ENCODE results near the gene PPP1CC.

The PPP1CC gene

GRCh38 chr12:110686294-110686903 lies 56.3 kb downstream of the PPP1CC start:
- Histone ChIP-seq H3K18ac (ENCODE audit: low read length) (no peak overlapping the region), H2AK5ac (ENCODE audit: low read depth, low read length) (no peak overlapping the region), H3K27ac (replicated peaks; ENCODE audit: low read length) (no peak overlapping the region), H3K4me1 (ENCODE audit: control insufficient read depth in 2 of 2, insufficient read depth in 1 of 2, low read depth in 1 of 2, low read length in 2 of 2) (peaks cover 0 to 13% of the 10 kb centered on the region in 2 donors), H3K23ac (ENCODE audit: low read depth, low read length, poor library complexity) (no peak overlapping the region), H2AFZ (ENCODE audit: low read length) (no peak overlapping the region), H3K9ac (ENCODE audit: low read depth, low read length, poor library complexity) (no peak overlapping the region), H4K8ac (ENCODE audit: low read depth, low read length) (no peak overlapping the region), H3K4ac (ENCODE audit: low read length) (no peak overlapping the region), H3K27me3 (ENCODE audit: control insufficient read depth in 3 of 3, insufficient read depth in 3 of 3, low read depth in 1 of 3, low read length in 3 of 3) (peaks cover 0 to 59% (median 10%) of the 10 kb centered on the region in 3 experiments), H2BK5ac (ENCODE audit: low read length) (no peak overlapping the region), H3K36me3 (replicated peaks in 1 of 2; ENCODE audit: control insufficient read depth in 2 of 2, insufficient read depth in 2 of 2, low read length in 2 of 2) (no peaks in the 10 kb centered on the region), H2BK15ac (ENCODE audit: low read length) (no peak overlapping the region), H3K9me3 (replicated peaks in 1 of 2; ENCODE audit: control insufficient read depth in 2 of 2, insufficient read depth in 1 of 2, low read depth in 1 of 2, low read length in 2 of 2) (peaks cover 0 to 4% of the 10 kb centered on the region in 2 donors), H3K14ac (ENCODE audit: low read length) (no peak overlapping the region), H3K79me1 (ENCODE audit: low read depth, low read length) (no peaks in the 10 kb centered on the region), H3K4me2 (ENCODE audit: insufficient read depth, low read length, poor library complexity, severe bottlenecking) (no peak overlapping the region), H2BK12ac (ENCODE audit: low read length) (no peak overlapping the region), H2BK120ac (ENCODE audit: low read depth, low read length) (no peak overlapping the region), H3K4me3 (ENCODE audit: low read length in 2 of 2) (no peak overlapping the region), H4K91ac (ENCODE audit: low read depth, low read length, poor library complexity) (no peak overlapping the region)
- DNase-seq (ENCODE audit: low spot score): no peak
- no CpG with 5 or more reads among the region's 3 CpGs for WGBS, 2 donors (ENCODE audit: extremely low coverage in 2 of 2, insufficient read length in 2 of 2, insufficient replicate concordance in 1 of 2)

DNA sequence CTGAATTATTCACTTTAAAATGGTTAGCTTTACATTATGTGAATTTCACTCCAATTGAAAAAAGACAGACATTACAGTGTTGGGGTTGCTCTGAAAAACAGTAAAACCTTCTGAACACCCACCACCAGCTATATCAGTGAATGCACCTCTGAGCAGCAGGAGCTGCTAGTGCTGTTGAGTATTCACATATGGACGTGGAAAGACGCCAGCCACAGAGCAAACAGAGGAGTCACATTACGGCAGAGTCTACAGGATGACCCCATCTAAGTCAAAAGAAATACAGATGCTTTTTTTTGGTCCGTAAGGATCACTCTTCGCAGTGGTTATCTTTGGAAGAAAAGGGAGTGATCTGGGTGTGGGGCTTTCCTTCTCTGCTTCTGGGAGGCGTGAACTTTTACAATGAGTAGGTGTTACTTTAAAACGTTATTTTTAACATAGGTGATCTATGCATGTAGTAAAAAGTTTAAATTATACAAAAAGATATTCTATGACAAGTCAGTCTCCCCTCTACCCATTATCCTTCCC lies 58.3 kb downstream of the PPP1CC start:
- Histone ChIP-seq H3K27ac (replicated peaks; ENCODE audit: low read length) (no peak overlapping the region), H4K8ac (ENCODE audit: low read depth, low read length) (no peak overlapping the region), H2BK5ac (ENCODE audit: low read length) (no peak overlapping the region), H4K91ac (ENCODE audit: low read depth, low read length, poor library complexity) (no peak overlapping the region), H3K4me3 (ENCODE audit: low read length in 2 of 2) (no peak overlapping the region), H3K4me2 (ENCODE audit: insufficient read depth, low read length, poor library complexity, severe bottlenecking) (no peak overlapping the region), H3K9ac (ENCODE audit: low read depth, low read length, poor library complexity) (no peak overlapping the region), H3K4ac (ENCODE audit: low read length) (no peak overlapping the region), H2BK120ac (ENCODE audit: low read depth, low read length) (no peak overlapping the region), H2AFZ (ENCODE audit: low read length) (no peak overlapping the region), H2BK15ac (ENCODE audit: low read length) (no peak overlapping the region), H3K18ac (ENCODE audit: low read length) (no peak overlapping the region), H2AK5ac (ENCODE audit: low read depth, low read length) (no peak overlapping the region), H3K36me3 (replicated peaks in 1 of 2; ENCODE audit: control insufficient read depth in 2 of 2, insufficient read depth in 2 of 2, low read length in 2 of 2) (no peaks in the 10 kb centered on the region), H3K27me3 (ENCODE audit: control insufficient read depth in 3 of 3, insufficient read depth in 3 of 3, low read depth in 1 of 3, low read length in 3 of 3) (peaks cover 0 to 49% (median 10%) of the 10 kb centered on the region in 3 experiments), H3K9me3 (replicated peaks in 1 of 2; ENCODE audit: control insufficient read depth in 2 of 2, insufficient read depth in 1 of 2, low read depth in 1 of 2, low read length in 2 of 2) (peaks cover 0 to 4% of the 10 kb centered on the region in 2 donors), H2BK12ac (ENCODE audit: low read length) (no peak overlapping the region), H3K79me1 (ENCODE audit: low read depth, low read length) (no peaks in the 10 kb centered on the region), H3K4me1 (ENCODE audit: control insufficient read depth in 2 of 2, insufficient read depth in 1 of 2, low read depth in 1 of 2, low read length in 2 of 2) (peaks cover 0 to 5% of the 10 kb centered on the region in 2 donors), H3K23ac (ENCODE audit: low read depth, low read length, poor library complexity) (no peak overlapping the region), H3K14ac (ENCODE audit: low read length) (no peak overlapping the region)
- no CpG with 5 or more reads among the region's 7 CpGs for WGBS, 2 donors (ENCODE audit: extremely low coverage in 2 of 2, insufficient read length in 2 of 2, insufficient replicate concordance in 1 of 2)
- DNase-seq (ENCODE audit: low spot score): no peak

GRCh38 chr12:110683888-110684287 lies 58.8 kb downstream of the PPP1CC start:
- H3K4ac ChIP-seq (ENCODE audit: low read length): no peak overlapping the region
- peaks cover 0 to 4% of the 10 kb centered on the region in 2 donors for H3K9me3 ChIP-seq (replicated peaks in 1 of 2; ENCODE audit: control insufficient read depth in 2 of 2, insufficient read depth in 1 of 2, low read depth in 1 of 2, low read length in 2 of 2)
- H3K14ac ChIP-seq (ENCODE audit: low read length): no peak overlapping the region
- DNase-seq (ENCODE audit: low spot score): no peak
- H3K27me3 ChIP-seq (ENCODE audit: control insufficient read depth in 3 of 3, insufficient read depth in 3 of 3, low read depth in 1 of 3, low read length in 3 of 3): peaks cover 0 to 46% (median 10%) of the 10 kb centered on the region in 3 experiments
- H2BK12ac ChIP-seq (ENCODE audit: low read length): no peak overlapping the region
- H3K18ac ChIP-seq (ENCODE audit: low read length): no peak overlapping the region
- H4K8ac ChIP-seq (ENCODE audit: low read depth, low read length): no peak overlapping the region
- H3K9ac ChIP-seq (ENCODE audit: low read depth, low read length, poor library complexity): no peak overlapping the region
- no peak overlapping the region for H2AK5ac ChIP-seq (ENCODE audit: low read depth, low read length)
- no peaks in the 10 kb centered on the region for H3K36me3 ChIP-seq (replicated peaks in 1 of 2; ENCODE audit: control insufficient read depth in 2 of 2, insufficient read depth in 2 of 2, low read length in 2 of 2)
- no peak overlapping the region for H4K91ac ChIP-seq (ENCODE audit: low read depth, low read length, poor library complexity)
- H3K27ac ChIP-seq (replicated peaks; ENCODE audit: low read length): no peak overlapping the region
- H3K23ac ChIP-seq (ENCODE audit: low read depth, low read length, poor library complexity): no peak overlapping the region
- peaks cover 0 to 4% of the 10 kb centered on the region in 2 donors for H3K4me1 ChIP-seq (ENCODE audit: control insufficient read depth in 2 of 2, insufficient read depth in 1 of 2, low read depth in 1 of 2, low read length in 2 of 2)
- H3K79me1 ChIP-seq (ENCODE audit: low read depth, low read length): no peaks in the 10 kb centered on the region
- H2AFZ ChIP-seq (ENCODE audit: low read length): no peak overlapping the region
- WGBS, 2 donors (ENCODE audit: extremely low coverage in 2 of 2, insufficient read length in 2 of 2, insufficient replicate concordance in 1 of 2): no CpG with 5 or more reads among the region's 2 CpGs
- no peak overlapping the region for H3K4me3 ChIP-seq (ENCODE audit: low read length in 2 of 2)
- H2BK120ac ChIP-seq (ENCODE audit: low read depth, low read length): no peak overlapping the region
- no peak overlapping the region for H3K4me2 ChIP-seq (ENCODE audit: insufficient read depth, low read length, poor library complexity, severe bottlenecking)
- H2BK15ac ChIP-seq (ENCODE audit: low read length): no peak overlapping the region
- no peak overlapping the region for H2BK5ac ChIP-seq (ENCODE audit: low read length)

DNA sequence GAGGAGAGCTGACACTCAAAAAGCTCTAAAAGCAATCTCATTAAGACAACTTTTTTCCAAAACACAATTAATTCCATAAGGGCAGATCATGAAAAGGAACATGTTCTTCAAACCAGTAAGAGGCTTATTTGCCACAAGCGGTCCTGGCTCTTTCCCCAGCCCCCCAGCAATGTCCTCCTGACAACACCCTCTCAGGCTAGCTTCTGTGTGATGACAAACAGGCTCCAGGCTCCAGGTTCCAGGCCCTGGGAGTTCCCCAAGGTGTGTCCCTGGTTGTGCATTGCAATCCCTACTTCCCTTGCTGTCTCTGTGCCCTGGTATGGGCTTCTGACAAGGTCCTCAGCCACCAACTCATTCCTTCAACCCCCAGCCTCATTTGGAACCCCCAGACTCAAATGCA lies 62.7 kb downstream of the PPP1CC start:
- no peak overlapping the region for H2BK5ac ChIP-seq (ENCODE audit: low read length)
- no peak overlapping the region for H3K4me3 ChIP-seq (ENCODE audit: low read length in 2 of 2)
- H3K9me3 ChIP-seq (replicated peaks in 1 of 2; ENCODE audit: control insufficient read depth in 2 of 2, insufficient read depth in 1 of 2, low read depth in 1 of 2, low read length in 2 of 2): peaks cover 0 to 3% of the 10 kb centered on the region in 2 donors
- H4K91ac ChIP-seq (ENCODE audit: low read depth, low read length, poor library complexity): no peak overlapping the region
- no peak overlapping the region for H3K27ac ChIP-seq (replicated peaks; ENCODE audit: low read length)
- H3K9ac ChIP-seq (ENCODE audit: low read depth, low read length, poor library complexity): no peak overlapping the region
- H3K27me3 ChIP-seq (ENCODE audit: control insufficient read depth in 3 of 3, insufficient read depth in 3 of 3, low read depth in 1 of 3, low read length in 3 of 3): peaks cover 0 to 9% (median 0%) of the 10 kb centered on the region in 3 experiments
- peaks cover 0 to 2% of the 10 kb centered on the region in 2 donors for H3K4me1 ChIP-seq (ENCODE audit: control insufficient read depth in 2 of 2, insufficient read depth in 1 of 2, low read depth in 1 of 2, low read length in 2 of 2)
- no peak overlapping the region for H2BK15ac ChIP-seq (ENCODE audit: low read length)
- H3K4me2 ChIP-seq (ENCODE audit: insufficient read depth, low read length, poor library complexity, severe bottlenecking): no peak overlapping the region
- H3K4ac ChIP-seq (ENCODE audit: low read length): no peak overlapping the region
- no peak overlapping the region for H3K14ac ChIP-seq (ENCODE audit: low read length)
- no peak for DNase-seq (ENCODE audit: low spot score)
- H2AFZ ChIP-seq (ENCODE audit: low read length): no peak overlapping the region
- H3K18ac ChIP-seq (ENCODE audit: low read length): no peak overlapping the region
- H2BK120ac ChIP-seq (ENCODE audit: low read depth, low read length): no peak overlapping the region
- no peak overlapping the region for H4K8ac ChIP-seq (ENCODE audit: low read depth, low read length)
- no peaks in the 10 kb centered on the region for H3K79me1 ChIP-seq (ENCODE audit: low read depth, low read length)
- no peak overlapping the region for H2AK5ac ChIP-seq (ENCODE audit: low read depth, low read length)
- WGBS, 2 donors (ENCODE audit: extremely low coverage in 2 of 2, insufficient read length in 2 of 2, insufficient replicate concordance in 1 of 2): no CpG with 5 or more reads among the region's 1 CpG
- no peak overlapping the region for H3K23ac ChIP-seq (ENCODE audit: low read depth, low read length, poor library complexity)
- H3K36me3 ChIP-seq (replicated peaks in 1 of 2; ENCODE audit: control insufficient read depth in 2 of 2, insufficient read depth in 2 of 2, low read length in 2 of 2): no peaks in the 10 kb centered on the region
- no peak overlapping the region for H2BK12ac ChIP-seq (ENCODE audit: low read length)
